HepG2 (cell line): ENCODE data around the gene NUDT7. TPM values are rescaled to one million over a fixed set of nuclear protein-coding genes. Genes with fewer than 3 reads are reported as not detected.

Experiments
- ATAC-seq: fragments of 200-7000 bp; cut with Tn5 transposase; 3 replicates; pipeline ENCODE4 v1.9.1; 2020; ENCODE audit warnings: mild to moderate bottlenecking, moderate library complexity
- BruUV-seq: library from RNA; stranded (reverse); fragments of 400-500 nt; replicated peaks from 2 replicates; lab custom pipeline; 2021; lab: Mats Ljungman, UMichigan
- CTCF ChIA-PET: fragments of 300-600 bp; formaldehyde crosslinking; extraction: SDS; loops from one replicate; lab custom pipeline; 2021; ENCODE audit warnings: low total read pairs, inconsistent platforms, low intra/inter-chr PET ratio; lab: Yijun Ruan, JAX
- POLR2A ChIA-PET: fragments of 350-600 bp; sonication (Branson Sonifier 250); formaldehyde crosslinking; loops from one replicate; lab custom pipeline; 2020; ENCODE audit warnings: antibody characterized with exemption, inconsistent platforms; lab: Yijun Ruan, JAX
- DNase-seq: peaks from one replicate; pipeline ENCODE4 v3.0.0-alpha.2; 2015; ENCODE audit warnings: low spot score
- FAIRE-seq: peaks from 3 replicates; lab custom pipeline; 2011; peaks lifted over from hg19 to GRCh38; lab: Jason Lieb, UNC
- H2AFZ ChIP-seq: one replicate; pipeline ENCODE4 v1.6.1; 2011; ENCODE audit warnings: low read length, inconsistent platforms
- H3K27ac ChIP-seq: fragments of 300-600 bp; 3 replicates; pipeline ENCODE4 v1.8.0; 2011; ENCODE audit warnings: mixed run types, mild to moderate bottlenecking, mixed read lengths, low read length, inconsistent platforms; ENCODE audit not compliant: insufficient read depth; ENCODE audit errors: extremely low read length
- H3K27me3 ChIP-seq, 2 experiments: fragments of 200-600 bp in 1 of 2; 2 replicates in 1 of 2; 3 replicates in 1 of 2; pipeline versions ENCODE4 v1.6.0 to v1.8.0; 2011; ENCODE audit warnings: low read length in 2 of 2, mild to moderate bottlenecking in 2 of 2, moderate library complexity in 2 of 2, inconsistent platforms in 1 of 2; ENCODE audit not compliant: insufficient read depth in 2 of 2, control insufficient read depth in 1 of 2
- H3K36me3 ChIP-seq, 2 experiments: fragments of 200-600 bp in 1 of 2; replicated peaks in 1 of 2; 2 replicates in 1 of 2; 3 replicates in 1 of 2; pipeline versions ENCODE4 v1.5.1 to v1.8.0; 2011; ENCODE audit warnings: low read length in 2 of 2, inconsistent platforms in 1 of 2; ENCODE audit not compliant: insufficient read depth in 2 of 2, control insufficient read depth in 1 of 2
- H3K4me1 ChIP-seq: 2 replicates; pipeline ENCODE4 v1.5.1; 2012; ENCODE audit warnings: low read length, inconsistent platforms; ENCODE audit not compliant: insufficient read depth
- H3K4me2 ChIP-seq: 2 replicates; pipeline ENCODE4 v1.6.0; 2011; ENCODE audit warnings: low read depth, low read length, inconsistent platforms
- H3K4me3 ChIP-seq, 3 experiments: fragments of 200-600 bp in 1 of 3; sonication (generic), shearing (Covaris generic) in 1 of 3; replicated peaks in 1 of 3; 2 replicates each; pipeline ENCODE4 v1.5.1; 2011 to 2016; ENCODE audit warnings: low read length in 3 of 3, inconsistent platforms in 2 of 3, low read depth in 2 of 3, mild to moderate bottlenecking in 2 of 3, control low read depth in 1 of 3, mixed read lengths in 1 of 3; ENCODE audit not compliant: insufficient read depth in 1 of 3
- H3K79me2 ChIP-seq: one replicate; pipeline ENCODE4 v1.6.1; 2011; ENCODE audit warnings: low read length, inconsistent platforms; ENCODE audit not compliant: insufficient read depth
- H3K9ac ChIP-seq: 2 replicates; pipeline ENCODE4 v1.6.0; 2011; ENCODE audit warnings: mild to moderate bottlenecking, low read depth, low read length, inconsistent platforms; ENCODE audit not compliant: insufficient read depth
- H3K9me3 ChIP-seq: 2 replicates; pipeline ENCODE4 v1.5.1; 2012; ENCODE audit warnings: mild to moderate bottlenecking, low read length
- H4K20me1 ChIP-seq: 2 replicates; pipeline ENCODE4 v1.6.0; 2011; ENCODE audit warnings: inconsistent platforms, mild to moderate bottlenecking, low read length, moderate library complexity; ENCODE audit not compliant: insufficient read depth
- AHDC1 ChIP-seq: sonication (generic); formaldehyde crosslinking; IDR thresholded peaks from 2 replicates; pipeline ENCODE4 v1.5.1; 2020; ENCODE audit warnings: mild to moderate bottlenecking, missing genetic modification reagents, borderline replicate concordance
- ATF4 ChIP-seq, 2 experiments: fragments of 450-650 bp in 1 of 2; sonication (generic) in 1 of 2; formaldehyde crosslinking; IDR thresholded peaks; 2 replicates each; pipeline versions ENCODE4 v1.5.0 to v1.8.0; 2020 to 2022; ENCODE audit warnings: mild to moderate bottlenecking in 1 of 2, missing genetic modification reagents in 1 of 2
- EHMT2 ChIP-seq: fragments of 200-600 bp; sonication (generic); IDR thresholded peaks from 2 replicates; pipeline ENCODE4 v1.7.0; 2017; ENCODE audit warnings: antibody characterized with exemption, low read depth, low read length, borderline replicate concordance
- FOSL2 ChIP-seq: sonication (generic); formaldehyde crosslinking; IDR thresholded peaks from 2 replicates; pipeline ENCODE4 v1.4.0; 2020; ENCODE audit warnings: missing genetic modification reagents
- FOXO4 ChIP-seq: sonication (generic); formaldehyde crosslinking; conservative IDR thresholded peaks from 2 replicates; pipeline ENCODE4 v1.8.1; 2023; ENCODE audit warnings: missing genetic modification reagents
- HDAC6 ChIP-seq: fragments of 200-600 bp; sonication (generic); IDR thresholded peaks from 2 replicates; pipeline ENCODE4 v1.7.0; 2017; ENCODE audit warnings: mild to moderate bottlenecking, antibody characterized with exemption, low read length, low read depth
- NCOR1 ChIP-seq: fragments of 200-600 bp; sonication (generic); IDR thresholded peaks from 2 replicates; pipeline ENCODE4 v1.7.0; 2017; ENCODE audit warnings: antibody characterized with exemption, low read length, borderline replicate concordance
- ONECUT2 ChIP-seq: sonication (generic); formaldehyde crosslinking; IDR thresholded peaks from 2 replicates; pipeline ENCODE4 v1.4.0; 2020; ENCODE audit warnings: missing genetic modification reagents
- ZFP41 ChIP-seq: sonication (generic); formaldehyde crosslinking; IDR thresholded peaks from 2 replicates; pipeline ENCODE4 v1.4.0; 2020; ENCODE audit warnings: mild to moderate bottlenecking, missing genetic modification reagents, borderline replicate concordance
- ZNF34 ChIP-seq: sonication (generic); formaldehyde crosslinking; IDR thresholded peaks from 2 replicates; pipeline ENCODE4 v1.4.0; 2020; ENCODE audit warnings: mild to moderate bottlenecking, missing genetic modification reagents, borderline replicate concordance
- ZNF556 ChIP-seq: sonication (generic); formaldehyde crosslinking; IDR thresholded peaks from 2 replicates; pipeline ENCODE4 v1.4.0; 2020; ENCODE audit warnings: mild to moderate bottlenecking, missing genetic modification reagents, borderline replicate concordance
- WGBS: methylation state at CpG from one replicate; pipeline ENCODE4 v1.1.6; 2017; ENCODE audit warnings: low lambda C conversion rate; 5-methylcytosine and 5-hydroxymethylcytosine counted together
- in situ Hi-C: cut with HindIII; loops from 2 replicates; pipeline ENCODE4 v1.10.0; 2017; ENCODE audit warnings: low pct_unique_long_range_greater_than_20kb; ENCODE audit not compliant: extremely low pct_ligation_motif_present
- intact Hi-C: fragments of 100-400 bp; cut with micrococcal nuclease; formaldehyde crosslinking; loops from one replicate; pipeline ENCODE4 v1.10.0; 2022; ENCODE audit not compliant: unreplicated experiment
- polyA plus RNA-seq, 8 experiments: library from polyadenylated mRNA; depleted of rRNA in 3 of 8; stranded (reverse) in 7 of 8; unstranded in 1 of 8; fragments of >200 nt; fragmentation: Illumina TruSeq in 4 of 8; extraction: Trizol in 4 of 8; gene quantifications; 2 replicates each; pipeline versions ENCODE4 v1.2.1 to v1.2.3, GENCODE V29; 2011 to 2016; ENCODE audit warnings: low read depth in 4 of 8, missing spikeins in 1 of 8, mixed read lengths in 1 of 8; ENCODE audit not compliant: insufficient read depth in 1 of 8
- total RNA-seq, 5 experiments: library from RNA; depleted of rRNA; stranded (reverse); fragments of >200 nt; fragmentation: Illumina TruSeq; extraction: Trizol; gene quantifications; 2 replicates each; pipeline ENCODE4 v1.2.3, GENCODE V29; 2016; ENCODE audit warnings: low read depth in 1 of 5

NUDT7 gene
- total and polyA plus RNA-seq, 2 of the 13 experiments (the other 11 are each of a cell fraction or from before 2014, with no cell fraction given) = 14.3 to 23.9 TPM

GRCh38 chr16:77767826-77768225, 45.5 kb downstream of the NUDT7 start (continued):
- TF ChIP-seq EHMT2 = no peak
- TF ChIP-seq, all 625 proteins: peak for 0

- Histone ChIP-seq H3K79me2 (no peaks in the 10 kb centered on the region), H3K4me3 (no peak overlapping the region), H3K27me3 (no peaks in the 10 kb centered on the region), H3K9ac (no peak overlapping the region), H3K27ac (peak overlapping the region; percentile 48), H3K4me2 (peak overlapping the region; percentile 5), H2AFZ (no peak overlapping the region), H4K20me1 (no peaks in the 10 kb centered on the region), H3K36me3 (no peaks in the 10 kb centered on the region), H3K9me3 (no peaks in the 10 kb centered on the region), H3K4me1 (peaks cover 46% of the 10 kb centered on the region)
- in situ Hi-C loops (loop anchor here (5.0 to 25.0 kb wide), 2 partner anchors 99 to 186 kb away; no protein-coding TSS in a partner anchor), intact Hi-C loops (loop anchor here (1.0 to 2.0 kb wide), 2 partner anchors 27 to 54 kb away; partner anchors contain the start of gene NUDT7)
- WGBS = 7% methylated on average over 6 of the region's 6 CpGs
- peak; percentile 39 for DNase-seq
- ChIA-PET CTCF (no interaction called here), POLR2A (interaction anchor here (2.4 kb wide), 1 partner anchor 54 kb away, joined by 10 read pairs; the partner anchor contains the start of gene NUDT7)
- ATAC-seq = peak; percentile 87
- no TSS peak for BruUV-seq
- no peak for FAIRE-seq
- peak in 1 of 2 experiments; percentile 21; a peak in 1 of 4 replicates for TF ChIP-seq ATF4 (CRISPR knock-in tag; IDR thresholded peaks at IDR 0.05)
- no peak for TF ChIP-seq ZFP41 (CRISPR knock-in tag)
- peak; percentile 50 for TF ChIP-seq FOSL2 (CRISPR knock-in tag)
- TF ChIP-seq ONECUT2 = peak; percentile 63; the same call in 1 of the 2 replicates
- peak; percentile 53; the same call in 1 of the 2 replicates for TF ChIP-seq ZNF556 (CRISPR knock-in tag)
- peak; percentile 25; the same call in 1 of the 2 replicates for TF ChIP-seq NCOR1
- TF ChIP-seq HDAC6 = no peak
- peak; percentile 29; the same call in 1 of the 2 replicates for TF ChIP-seq AHDC1
- 0 out of 2 replicates have a peak, but pooled peaks have one; percentile 25 for TF ChIP-seq ZNF34 (CRISPR knock-in tag)
- TF ChIP-seq FOXO4 (CRISPR knock-in tag) = 0 out of 2 replicates have a peak, but pooled peaks have one; percentile 42
These were observed 53.9 kb downstream of the NUDT7 start for GRCh38 chr16:77775911-77776909.
